ENCODE data around the gene ULK4. TPM values are rescaled to one million over a fixed set of nuclear protein-coding genes. Genes with fewer than 3 reads are reported as not detected.

ULK4 gene
- total RNA-seq, 4 donors from 2014 or later: 3.2 to 18.7 (median 12.6) TPM

DNA sequence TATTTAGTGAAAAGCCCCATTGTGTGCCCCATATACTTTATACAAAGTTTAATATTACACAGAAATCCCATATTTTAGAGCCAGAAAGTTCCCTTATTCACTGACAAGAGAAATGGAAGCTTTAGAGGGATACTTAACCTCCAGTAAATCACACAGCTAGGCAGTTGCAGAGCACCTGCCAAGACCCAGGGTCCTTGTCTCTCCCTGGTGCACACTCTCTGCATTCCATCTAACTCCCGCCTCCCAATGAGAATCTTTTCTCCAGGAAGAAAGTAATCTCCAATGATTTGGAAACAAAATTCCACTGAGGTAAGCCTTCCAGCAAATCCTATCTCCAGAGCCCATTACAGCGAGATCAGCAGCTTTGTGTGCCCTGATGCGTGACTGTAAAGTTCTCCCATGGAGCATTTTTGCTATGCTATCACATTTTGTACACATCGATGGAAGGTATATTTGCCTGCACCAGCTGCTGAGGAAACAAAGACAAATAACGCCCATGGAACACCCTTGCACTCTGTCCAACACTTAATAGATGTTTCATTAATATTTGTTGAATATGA is 41.4 kb downstream of the ULK4 start:
- TF ChIP-seq, protein P1, sequence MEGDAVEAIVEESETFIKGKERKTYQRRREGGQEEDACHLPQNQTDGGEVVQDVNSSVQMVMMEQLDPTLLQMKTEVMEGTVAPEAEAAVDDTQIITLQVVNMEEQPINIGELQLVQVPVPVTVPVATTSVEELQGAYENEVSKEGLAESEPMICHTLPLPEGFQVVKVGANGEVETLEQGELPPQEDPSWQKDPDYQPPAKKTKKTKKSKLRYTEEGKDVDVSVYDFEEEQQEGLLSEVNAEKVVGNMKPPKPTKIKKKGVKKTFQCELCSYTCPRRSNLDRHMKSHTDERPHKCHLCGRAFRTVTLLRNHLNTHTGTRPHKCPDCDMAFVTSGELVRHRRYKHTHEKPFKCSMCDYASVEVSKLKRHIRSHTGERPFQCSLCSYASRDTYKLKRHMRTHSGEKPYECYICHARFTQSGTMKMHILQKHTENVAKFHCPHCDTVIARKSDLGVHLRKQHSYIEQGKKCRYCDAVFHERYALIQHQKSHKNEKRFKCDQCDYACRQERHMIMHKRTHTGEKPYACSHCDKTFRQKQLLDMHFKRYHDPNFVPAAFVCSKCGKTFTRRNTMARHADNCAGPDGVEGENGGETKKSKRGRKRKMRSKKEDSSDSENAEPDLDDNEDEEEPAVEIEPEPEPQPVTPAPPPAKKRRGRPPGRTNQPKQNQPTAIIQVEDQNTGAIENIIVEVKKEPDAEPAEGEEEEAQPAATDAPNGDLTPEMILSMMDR (IDR thresholded peaks at IDR 0.05): no peak
- no peak for TF ChIP-seq POLR2A (IDR thresholded peaks at IDR 0.05)
- H3K4me3 ChIP-seq (ENCODE audit: low read depth, poor library complexity, severe bottlenecking): no peak overlapping the region
- 93 to 96% methylated on average over 5 of the region's 5 CpGs for WGBS, 2 donors
- no peak for DNase-seq (ENCODE audit: low spot score in 2 of 2)
- intact Hi-C loops (cut with DNase I; ENCODE audit: low total_unique reads): no loop called here

DNA sequence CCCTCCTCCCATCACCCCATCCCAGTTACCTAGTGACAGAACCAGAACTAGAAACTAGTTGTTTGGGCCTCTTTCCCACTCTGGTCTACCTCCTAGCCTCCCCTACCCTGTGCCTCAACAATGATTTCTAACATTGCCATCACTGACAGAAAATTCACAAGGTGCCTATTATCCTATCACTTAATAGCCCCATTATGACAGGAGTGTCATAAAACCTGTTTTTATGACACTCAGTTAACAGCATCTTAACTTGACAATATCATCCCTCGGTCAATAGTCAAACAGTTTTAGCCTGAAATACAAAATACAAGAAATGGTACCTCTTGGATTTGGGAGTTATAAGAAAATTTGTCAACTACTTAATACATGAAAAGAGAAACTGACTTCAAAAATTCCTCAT is 46.5 kb downstream of the ULK4 start:
- 90 to 95% methylated on average over 1 of the region's 1 CpG for WGBS, 2 donors
- TF ChIP-seq POLR2A (IDR thresholded peaks at IDR 0.05): no peak
- TF ChIP-seq, protein P1 (IDR thresholded peaks at IDR 0.05): no peak
- no peak for DNase-seq (ENCODE audit: low spot score in 2 of 2)
- no peak overlapping the region for H3K4me3 ChIP-seq (ENCODE audit: low read depth, poor library complexity, severe bottlenecking)
- intact Hi-C loops (cut with DNase I; ENCODE audit: low total_unique reads): no loop called here

DNA sequence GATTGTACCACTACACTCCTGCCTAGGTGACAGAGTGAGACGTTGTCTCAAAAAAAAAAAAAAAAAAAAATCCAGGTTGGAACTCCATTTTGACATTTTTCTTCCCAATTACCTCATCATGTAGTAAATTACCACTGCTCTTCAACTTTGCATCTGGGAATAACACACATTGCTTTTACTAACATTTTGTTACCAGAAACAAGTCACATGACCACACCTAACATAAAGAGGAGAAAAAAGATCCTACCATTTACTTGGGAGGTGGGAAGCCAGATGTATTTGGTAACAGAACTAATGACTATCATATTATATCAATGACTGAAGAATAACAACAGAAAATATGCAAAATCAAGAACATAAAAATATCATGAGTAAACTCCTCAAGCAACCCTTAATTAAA is 49.6 kb downstream of the ULK4 start:
- intact Hi-C loops (cut with DNase I; ENCODE audit: low total_unique reads): no loop called here
- TF ChIP-seq, protein P1 (IDR thresholded peaks at IDR 0.05): no peak
- no peak for TF ChIP-seq POLR2A (IDR thresholded peaks at IDR 0.05)

DNA sequence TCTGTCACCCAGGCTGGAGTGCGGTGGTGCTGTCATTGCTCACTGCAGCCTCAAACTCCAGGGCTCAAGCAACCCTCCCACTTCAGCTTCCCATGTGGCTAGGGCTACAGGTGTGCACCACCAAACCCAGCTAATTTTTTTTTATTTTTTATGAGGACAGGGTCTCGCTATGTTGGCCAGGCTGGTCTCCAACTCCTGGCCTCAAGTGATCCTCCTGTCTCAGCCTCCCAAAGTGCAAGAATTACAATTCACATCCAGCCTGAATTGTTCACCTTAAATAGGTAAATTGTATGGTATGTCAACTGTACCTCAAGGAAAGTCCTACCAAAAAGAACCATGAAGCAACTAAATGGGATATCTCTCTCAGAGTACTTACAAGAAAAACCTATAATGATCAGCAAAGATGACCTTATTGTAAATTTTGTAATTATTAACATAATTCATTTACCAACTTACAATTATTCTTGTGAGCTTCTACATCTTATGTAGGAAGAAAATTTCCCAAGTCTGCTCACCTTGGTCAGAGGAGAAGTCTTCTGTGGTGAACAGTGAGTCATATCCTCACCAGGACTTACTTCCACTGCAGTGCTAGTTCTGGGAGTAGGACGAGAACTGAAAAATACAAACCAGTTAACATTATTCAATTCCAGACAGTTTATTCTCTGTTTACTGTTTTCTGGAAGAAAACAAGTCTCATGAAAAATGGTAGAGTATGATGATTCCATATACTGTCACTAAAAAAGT is 54.4 kb downstream of the ULK4 start:
- no peak overlapping the region for H3K4me3 ChIP-seq (ENCODE audit: low read depth, poor library complexity, severe bottlenecking)
- 95% methylated on average over 3 of the region's 3 CpGs for WGBS, 2 donors
- intact Hi-C loops (cut with DNase I; ENCODE audit: low total_unique reads): no loop called here
- no peak for DNase-seq (ENCODE audit: low spot score in 2 of 2)
- TF ChIP-seq, protein P1 (IDR thresholded peaks at IDR 0.05): no peak
- TF ChIP-seq POLR2A (IDR thresholded peaks at IDR 0.05): no peak

More for the DNA sequence above, 49.6 kb downstream of the ULK4 start:
- no peak for DNase-seq (ENCODE audit: low spot score in 2 of 2)
- WGBS, 2 donors: 94 to 95% methylated on average over 1 of the region's 1 CpG
- H3K4me3 ChIP-seq (ENCODE audit: low read depth, poor library complexity, severe bottlenecking): no peak overlapping the region

DNA sequence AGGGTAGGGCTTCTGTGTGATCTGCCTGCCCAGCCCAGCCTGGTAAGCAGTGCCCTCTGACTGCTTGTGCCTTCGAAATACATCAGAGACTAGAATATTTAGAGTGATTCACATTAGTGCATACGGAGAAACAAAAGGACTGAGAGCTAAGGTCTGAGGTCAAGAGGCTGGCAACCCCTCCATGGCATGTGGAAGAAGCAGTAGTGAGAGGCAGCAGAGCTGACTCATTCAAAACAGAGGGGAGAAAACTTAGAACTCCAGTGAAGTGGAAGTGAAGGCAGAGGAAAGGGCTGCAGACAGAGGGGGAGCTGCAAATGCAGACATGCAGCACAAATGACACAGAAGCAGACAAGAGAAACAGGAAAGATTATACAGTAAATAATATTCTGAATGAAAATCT is 61.6 kb downstream of the ULK4 start:
- 88% methylated on average over 2 of the region's 2 CpGs for WGBS, 2 donors
- no peak for DNase-seq (ENCODE audit: low spot score in 2 of 2)
- TF ChIP-seq POLR2A (IDR thresholded peaks at IDR 0.05): no peak
- TF ChIP-seq, protein P1 (IDR thresholded peaks at IDR 0.05): no peak

More for the DNA sequence above, 61.6 kb downstream of the ULK4 start:
- intact Hi-C loops (cut with DNase I; ENCODE audit: low total_unique reads): no loop called here
- no peak overlapping the region for H3K4me3 ChIP-seq (ENCODE audit: low read depth, poor library complexity, severe bottlenecking)

All from lower leg skin (tissue), 4 donors.